Testis (tissue), 3 donors: ENCODE data around the gene MLKL. TPM values are rescaled to one million over a fixed set of nuclear protein-coding genes. Genes with fewer than 3 reads are reported as not detected.

ENCODE experiments used
- DNase-seq: peaks from one replicate; pipeline ENCODE4 v3.0.0-alpha.2; 2019
- H3K27ac ChIP-seq, 2 donors: fragments of 200-600 bp; sonication (generic); one replicate each; pipeline ENCODE4 v1.5.1; 2019
- H3K27me3 ChIP-seq: fragments of 200-600 bp; sonication (generic); one replicate; pipeline ENCODE4 v1.5.1; 2019
- H3K36me3 ChIP-seq: fragments of 200-600 bp; sonication (generic); one replicate; pipeline ENCODE4 v1.5.1; 2017; ENCODE audit warnings: low read depth; ENCODE audit errors: missing control alignments
- H3K4me1 ChIP-seq: fragments of 200-600 bp; sonication (generic); one replicate; pipeline ENCODE4 v1.5.1; 2019
- H3K4me3 ChIP-seq, 2 donors: fragments of 200-600 bp; sonication (generic); one replicate each; pipeline ENCODE4 v1.5.1; 2017 to 2019
- H3K9me3 ChIP-seq: fragments of 200-600 bp; sonication (generic); one replicate; pipeline ENCODE4 v1.5.1; 2017
- CTCF ChIP-seq, 3 experiments: fragments of 450-650 bp in 2 of 3; fragments of 200-600 bp in 1 of 3; sonication (generic) in 1 of 3; IDR thresholded peaks; one replicate each; pipeline ENCODE4 v1.5.1; 2016 to 2019; ENCODE audit warnings: antibody characterized with exemption in 3 of 3, mild to moderate bottlenecking in 2 of 3, moderate library complexity in 1 of 3
- POLR2A ChIP-seq: fragments of 450-650 bp; IDR thresholded peaks from one replicate; pipeline ENCODE4 v1.6.1; 2017; ENCODE audit warnings: antibody characterized with exemption, mild to moderate bottlenecking, moderate library complexity
- WGBS, 2 donors: methylation state at CpG; one replicate each; pipeline ENCODE4 v1.1.5; 2018; 5-methylcytosine and 5-hydroxymethylcytosine counted together
- intact Hi-C: fragments of 100-400 bp; cut with DNase I; formaldehyde crosslinking; loops from one replicate; pipeline ENCODE4 v1.15.1; 2023; ENCODE audit warnings: low total_unique reads
- polyA plus RNA-seq: library from polyadenylated mRNA; stranded (reverse); fragments of 350-450 nt; fragmentation: Illumina TruSeq; extraction: RNeasy Lipid Tissue Mini Kit (QIAGEN cat#74804); gene quantifications from one replicate; pipeline ENCODE4 v1.2.3, GENCODE V29; 2014; ENCODE audit warnings: low read depth, low replicate concordance; ENCODE audit not compliant: insufficient read depth
- total RNA-seq, 2 donors: library from RNA; depleted of rRNA; stranded (reverse); fragments of >200 nt; gene quantifications; one replicate each; pipeline ENCODE4 v1.2.3, GENCODE V29; 2016

Gene MLKL
- total and polyA plus RNA-seq, 3 donors from 2014 or later: 3.5 to 4.8 (median 4.5) TPM

- no peaks in the 10 kb centered on the region for H3K9me3 ChIP-seq
- H3K27ac ChIP-seq: no peak overlapping the region
- intact Hi-C loops: no loop called here
- H3K4me1 ChIP-seq: no peaks in the 10 kb centered on the region
- no peak for TF ChIP-seq CTCF (IDR thresholded peaks at IDR 0.05)
- no peak for TF ChIP-seq POLR2A
- no peaks in the 10 kb centered on the region for H3K27me3 ChIP-seq
- no peaks in the 10 kb centered on the region for H3K36me3 ChIP-seq
- DNase-seq: no peak
- WGBS, 2 donors: 59 to 87% methylated on average over 1 of the region's 1 CpG
- H3K4me3 ChIP-seq: no peak overlapping the region
Observed at GRCh38 chr16:74649839-74650504, 50.7 kb downstream of the MLKL start.

GRCh38 chr16:74641969-74642368 lies 58.7 kb downstream of the MLKL start:
- no peaks in the 10 kb centered on the region for H3K4me1 ChIP-seq
- intact Hi-C loops: no loop called here
- no peak for TF ChIP-seq POLR2A
- no peak for TF ChIP-seq CTCF (IDR thresholded peaks at IDR 0.05)
- 95% methylated on average over 8 of the region's 8 CpGs for WGBS, 2 donors
- peaks cover 4% of the 10 kb centered on the region for H3K36me3 ChIP-seq
- H3K27ac ChIP-seq: no peak overlapping the region
- H3K9me3 ChIP-seq: no peaks in the 10 kb centered on the region
- DNase-seq: no peak
- no peaks in the 10 kb centered on the region for H3K27me3 ChIP-seq
- no peak overlapping the region for H3K4me3 ChIP-seq

GRCh38 chr16:74637742-74638453 lies 62.8 kb downstream of the MLKL start:
- H3K27ac ChIP-seq: no peak overlapping the region
- 53 to 64% methylated on average over 7 of the region's 7 CpGs for WGBS, 2 donors
- no peaks in the 10 kb centered on the region for H3K9me3 ChIP-seq
- H3K4me1 ChIP-seq: no peaks in the 10 kb centered on the region
- H3K36me3 ChIP-seq: no peaks in the 10 kb centered on the region
- H3K4me3 ChIP-seq: no peak overlapping the region
- H3K27me3 ChIP-seq: no peaks in the 10 kb centered on the region
- TF ChIP-seq POLR2A: no peak
- intact Hi-C loops: no loop called here
- no peak for DNase-seq

- H3K9me3 ChIP-seq: no peaks in the 10 kb centered on the region
- H3K27ac ChIP-seq: no peak overlapping the region
- H3K27me3 ChIP-seq: no peaks in the 10 kb centered on the region
- intact Hi-C loops: no loop called here
- no peaks in the 10 kb centered on the region for H3K36me3 ChIP-seq
- no peak for DNase-seq
- TF ChIP-seq POLR2A: no peak
- no peak for TF ChIP-seq CTCF (IDR thresholded peaks at IDR 0.05)
- no peak overlapping the region for H3K4me3 ChIP-seq
- no peaks in the 10 kb centered on the region for H3K4me1 ChIP-seq
- WGBS, 2 donors: 76 to 81% methylated on average over 5 of the region's 5 CpGs
Observed at GRCh38 chr16:74635303-74635702, 65.4 kb downstream of the MLKL start.

DNA sequence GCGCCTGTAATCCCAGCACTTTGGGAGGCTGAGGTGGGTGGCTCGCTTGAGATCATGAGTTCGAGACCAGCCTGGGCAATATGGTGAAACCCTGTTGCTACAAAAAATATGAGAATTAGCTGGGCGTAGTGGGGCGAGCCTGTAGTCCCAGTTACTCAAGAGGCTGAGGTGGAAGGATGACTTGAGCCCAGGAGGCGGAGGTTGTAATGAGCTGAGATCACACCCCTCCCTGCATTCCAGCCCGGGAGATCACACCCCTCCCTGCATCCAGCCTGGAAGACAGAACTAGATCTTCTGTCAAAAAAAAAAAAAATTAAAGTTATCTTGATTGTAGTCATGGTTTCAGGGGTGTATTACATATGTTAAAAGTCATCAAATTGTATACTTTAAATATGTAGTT lies 67.0 kb downstream of the MLKL start:
- Histone ChIP-seq H3K36me3 (no peaks in the 10 kb centered on the region), H3K4me3 (no peak overlapping the region), H3K27ac (no peak overlapping the region), H3K27me3 (no peaks in the 10 kb centered on the region), H3K4me1 (no peaks in the 10 kb centered on the region), H3K9me3 (no peaks in the 10 kb centered on the region)
- intact Hi-C loops: no loop called here
- no peak for TF ChIP-seq CTCF (IDR thresholded peaks at IDR 0.05)
- TF ChIP-seq POLR2A: no peak
- 88 to 93% methylated on average over 7 of the region's 7 CpGs for WGBS, 2 donors
- DNase-seq: no peak
